H9 (cell line): ENCODE results near the gene PAQR4. TPM values are rescaled to one million over a fixed set of nuclear protein-coding genes. Genes with fewer than 3 reads are reported as not detected.

Experiments used
- DNase-seq: peaks from one replicate; pipeline ENCODE4 v3.0.0-alpha.2; 2017
- H2AFZ ChIP-seq: one replicate; pipeline ENCODE4 v1.6.1; 2013; ENCODE audit warnings: mild to moderate bottlenecking, low read length, control low read depth, moderate library complexity
- H2AK5ac ChIP-seq: 2 replicates; pipeline ENCODE4 v1.6.1; 2013; ENCODE audit warnings: low read length, control low read depth, mixed read lengths; ENCODE audit not compliant: insufficient read length
- H2BK120ac ChIP-seq: one replicate; pipeline ENCODE4 v1.6.1; 2013; ENCODE audit warnings: low read depth, mild to moderate bottlenecking, low read length, control low read depth, inconsistent platforms; ENCODE audit not compliant: poor library complexity, severe bottlenecking
- H2BK12ac ChIP-seq: 2 replicates; pipeline ENCODE4 v1.6.1; 2013; ENCODE audit warnings: low read length, control low read depth, mixed read lengths, low read depth; ENCODE audit not compliant: insufficient read length
- H2BK15ac ChIP-seq: 2 replicates; pipeline ENCODE4 v1.6.1; 2013; ENCODE audit warnings: low read depth, low read length, control low read depth
- H2BK20ac ChIP-seq: one replicate; pipeline ENCODE4 v1.6.1; 2013; ENCODE audit warnings: low read depth, mild to moderate bottlenecking, low read length, control low read depth, inconsistent platforms; ENCODE audit not compliant: poor library complexity, severe bottlenecking
- H2BK5ac ChIP-seq: 2 replicates; pipeline ENCODE4 v1.6.1; 2013; ENCODE audit warnings: low read length, control low read depth, mixed read lengths; ENCODE audit not compliant: insufficient read length
- H3K14ac ChIP-seq: 2 replicates; pipeline ENCODE4 v1.6.1; 2013; ENCODE audit warnings: low read length, control low read depth; ENCODE audit not compliant: insufficient read depth
- H3K18ac ChIP-seq: 2 replicates; pipeline ENCODE4 v1.6.1; 2013; ENCODE audit warnings: low read depth, mild to moderate bottlenecking, mixed read lengths, low read length, control low read depth; ENCODE audit not compliant: insufficient read length
- H3K23ac ChIP-seq: 2 replicates; pipeline ENCODE4 v1.6.1; 2013; ENCODE audit warnings: low read length, control low read depth, mixed read lengths, low read depth; ENCODE audit not compliant: insufficient read length
- H3K23me2 ChIP-seq: 2 replicates; pipeline ENCODE4 v1.6.1; 2013; ENCODE audit warnings: low read depth, mild to moderate bottlenecking, mixed read lengths, low read length, control low read depth; ENCODE audit not compliant: insufficient read length, poor library complexity, severe bottlenecking
- H3K27ac ChIP-seq: 2 replicates; pipeline ENCODE4 v1.5.1; 2013; ENCODE audit warnings: low read length, control low read depth, mixed read lengths, low read depth; ENCODE audit not compliant: insufficient read length
- H3K27me3 ChIP-seq: 2 replicates; pipeline ENCODE4 v1.6.1; 2013; ENCODE audit warnings: low read length, control low read depth, inconsistent platforms; ENCODE audit not compliant: insufficient read depth
- H3K4ac ChIP-seq: 2 replicates; pipeline ENCODE4 v1.6.1; 2013; ENCODE audit warnings: low read depth, mild to moderate bottlenecking, control low read depth, inconsistent platforms, low read length, moderate library complexity
- H3K4me1 ChIP-seq: 2 replicates; pipeline ENCODE4 v1.6.1; 2013; ENCODE audit warnings: low read length, control low read depth, inconsistent platforms; ENCODE audit not compliant: insufficient read depth
- H3K4me2 ChIP-seq: 2 replicates; pipeline ENCODE4 v1.6.1; 2013; ENCODE audit warnings: low read length, control low read depth, mixed read lengths; ENCODE audit not compliant: insufficient read length, insufficient read depth
- H3K56ac ChIP-seq: 2 replicates; pipeline ENCODE4 v1.6.1; 2013; ENCODE audit warnings: low read depth, mild to moderate bottlenecking, mixed read lengths, low read length, control low read depth; ENCODE audit not compliant: insufficient read length
- H3K79me1 ChIP-seq: 2 replicates; pipeline ENCODE4 v1.6.1; 2013; ENCODE audit warnings: low read depth, mild to moderate bottlenecking, moderate library complexity, low read length, control low read depth, inconsistent platforms; ENCODE audit not compliant: insufficient read depth, poor library complexity, severe bottlenecking
- H3K79me2 ChIP-seq: 2 replicates; pipeline ENCODE4 v1.6.1; 2013; ENCODE audit warnings: low read length, control low read depth, inconsistent platforms; ENCODE audit not compliant: insufficient read depth
- H3K9ac ChIP-seq: 2 replicates; pipeline ENCODE4 v1.6.1; 2013; ENCODE audit warnings: low read length, control low read depth, mixed read lengths; ENCODE audit not compliant: insufficient read length; ENCODE audit errors: extremely low read depth
- H3K9me3 ChIP-seq: one replicate; pipeline ENCODE4 v1.6.1; 2013; ENCODE audit warnings: low read depth, low read length, inconsistent platforms; ENCODE audit not compliant: control insufficient read depth
- H3T11ph ChIP-seq: one replicate; pipeline ENCODE4 v1.6.1; 2013; ENCODE audit warnings: mild to moderate bottlenecking, low read length, control low read depth, inconsistent platforms
- H4K20me1 ChIP-seq: one replicate; pipeline ENCODE4 v1.6.1; 2013; ENCODE audit not compliant: control insufficient read depth, insufficient read length, insufficient read depth
- H4K5ac ChIP-seq: 2 replicates; pipeline ENCODE4 v1.6.1; 2013; ENCODE audit warnings: low read depth, mild to moderate bottlenecking, mixed read lengths, low read length, control low read depth; ENCODE audit not compliant: insufficient read length
- H4K8ac ChIP-seq: replicated peaks from 2 replicates; pipeline ENCODE4 v1.6.1; 2013; ENCODE audit warnings: low read length, control low read depth, mixed read lengths, low read depth; ENCODE audit not compliant: insufficient read length
- H4K91ac ChIP-seq: 2 replicates; pipeline ENCODE4 v1.6.1; 2013; ENCODE audit warnings: low read depth, mild to moderate bottlenecking, moderate library complexity, mixed read lengths, low read length, control low read depth; ENCODE audit not compliant: insufficient read length
- H3K27ac Mint-ChIP-seq, 3 experiments: 2 replicates in 2 of 3; 3 replicates in 1 of 3; pipeline ENCODE4 v1.8.0; 2020 to 2021; ENCODE audit warnings: mixed read lengths in 3 of 3, mild to moderate bottlenecking in 1 of 3, moderate library complexity in 1 of 3
- H3K27me3 Mint-ChIP-seq: 2 replicates; pipeline ENCODE4 v1.8.0; 2021; ENCODE audit warnings: low read depth, mild to moderate bottlenecking, moderate library complexity, mixed read lengths
- H3K36me3 Mint-ChIP-seq, 3 experiments: 2 replicates in 2 of 3; 3 replicates in 1 of 3; pipeline ENCODE4 v1.8.0; 2020 to 2021; ENCODE audit warnings: low read depth in 3 of 3, mixed read lengths in 3 of 3; ENCODE audit not compliant: insufficient read depth in 1 of 3
- H3K4me1 Mint-ChIP-seq, 2 experiments: 2 replicates each; pipeline ENCODE4 v1.8.0; 2020; ENCODE audit warnings: mixed read lengths in 2 of 2
- H3K4me3 Mint-ChIP-seq, 2 experiments: 2 replicates in 1 of 2; 3 replicates in 1 of 2; pipeline ENCODE4 v1.8.0; 2020 to 2021; ENCODE audit warnings: mild to moderate bottlenecking in 2 of 2, mixed read lengths in 2 of 2, moderate library complexity in 1 of 2
- H3K9me3 Mint-ChIP-seq, 2 experiments: 2 replicates in 1 of 2; 3 replicates in 1 of 2; pipeline ENCODE4 v1.8.0; 2020; ENCODE audit warnings: mild to moderate bottlenecking in 2 of 2, mixed read lengths in 2 of 2, moderate library complexity in 1 of 2
- CTCF ChIP-seq: fragments of 200-600 bp; sonication (generic); conservative IDR thresholded peaks from 3 replicates; pipeline ENCODE4 v1.8.0; 2021; ENCODE audit warnings: antibody characterized with exemption, mild to moderate bottlenecking
- WGBS: extraction: QIAGEN DNeasy Blood & Tissue Kit; methylation state at CpG from one replicate; pipeline ENCODE4 v1.1.7; 2013; ENCODE audit warnings: missing lambda C conversion rate, low lambda C conversion rate, mixed read lengths; ENCODE audit not compliant: insufficient read length; ENCODE audit errors: extremely low coverage; 5-methylcytosine and 5-hydroxymethylcytosine counted together
- total RNA-seq: library from RNA; stranded (reverse); gene quantifications from 2 replicates; pipeline ENCODE4 v1.2.1, GENCODE V29; 2021

Gene PAQR4
- total RNA-seq, 1 experiment from 2014 or later: 32.1 TPM

- Histone ChIP-seq H3K9ac (peak overlapping the region; percentile 79), H3K9me3 (no peaks in the 10 kb centered on the region), H2AFZ (no peak overlapping the region), H2BK120ac (no peak overlapping the region), H3K18ac (peak overlapping the region; percentile 58), H2BK12ac (no peak overlapping the region), H3K4me2 (peak overlapping the region; percentile 81), H3K14ac (peak overlapping the region; percentile 65; the same call in 1 of the 2 replicates), H3K4me1 (peaks cover 2% of the 10 kb centered on the region; the same call in 1 of the 2 replicates), H3K27me3 (no peaks in the 10 kb centered on the region), H3K27ac (no peak overlapping the region), H3K23ac (no peak overlapping the region), H2AK5ac (no peak overlapping the region), H3K79me1 (no peaks in the 10 kb centered on the region), H3K23me2 (peaks cover 28% of the 10 kb centered on the region), H3K4ac (no peak overlapping the region; the same call in 1 of the 2 replicates), H2BK5ac (no peak overlapping the region), H3T11ph (no peak overlapping the region), H3K79me2 (peaks cover 9% of the 10 kb centered on the region; the same call in 1 of the 2 replicates), H4K5ac (no peak overlapping the region), H2BK15ac (no peak overlapping the region), H4K20me1 (no peaks in the 10 kb centered on the region), H4K91ac (no peak overlapping the region), H2BK20ac (no peak overlapping the region), H3K56ac (no peak overlapping the region), H4K8ac (no peak overlapping the region)
- no peaks in the 10 kb centered on the region; a peak in 2 of 5 replicates for H3K9me3 Mint-ChIP-seq
- H3K36me3 Mint-ChIP-seq: peaks cover 24 to 44% (median 30%) of the 10 kb centered on the region in 3 experiments
- no CpG with 5 or more reads among the region's 20 CpGs for WGBS
- H3K27ac Mint-ChIP-seq: peak overlapping the region; percentile 90 to 97 (median 91)
- H3K4me3 Mint-ChIP-seq: peak overlapping the region; percentile 91 to 96
- H3K4me1 Mint-ChIP-seq: peaks cover 49 to 74% of the 10 kb centered on the region in 2 experiments
- peaks cover 10% of the 10 kb centered on the region for H3K27me3 Mint-ChIP-seq
- TF ChIP-seq CTCF: no peak
- DNase-seq: no peak
Measured at GRCh38 chr16:3017344-3017743, 48.2 kb downstream of the PAQR4 start.
